Measurements from ENCODE around the gene GET4.
"Not testable (repeated sequence)": the region's sequence is repeated elsewhere in the genome, so short reads cannot be mapped to it uniquely, and the experiment has no call there.

The GET4 gene

DNA sequence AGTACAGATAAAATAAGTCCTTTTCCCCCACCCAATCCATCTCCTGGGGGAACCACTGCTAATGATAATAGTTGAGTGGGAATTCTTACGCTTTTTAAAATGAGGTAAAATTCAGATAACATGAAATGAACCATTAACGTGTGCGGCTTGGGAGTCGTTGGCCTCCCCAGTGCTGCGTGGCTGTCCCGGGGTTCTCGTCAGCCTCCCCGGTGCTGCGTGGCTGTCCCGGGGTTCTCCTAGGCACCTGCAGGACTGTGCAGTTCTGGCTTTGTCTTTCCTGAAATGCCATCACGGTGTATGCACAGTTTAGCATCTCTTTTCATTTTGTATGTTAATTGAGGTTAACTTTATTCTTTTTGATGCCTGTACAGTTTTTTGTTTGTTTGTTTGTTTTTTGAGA, 30.6 kb upstream of the GET4 start:
- no peak for DNase-seq

DNA sequence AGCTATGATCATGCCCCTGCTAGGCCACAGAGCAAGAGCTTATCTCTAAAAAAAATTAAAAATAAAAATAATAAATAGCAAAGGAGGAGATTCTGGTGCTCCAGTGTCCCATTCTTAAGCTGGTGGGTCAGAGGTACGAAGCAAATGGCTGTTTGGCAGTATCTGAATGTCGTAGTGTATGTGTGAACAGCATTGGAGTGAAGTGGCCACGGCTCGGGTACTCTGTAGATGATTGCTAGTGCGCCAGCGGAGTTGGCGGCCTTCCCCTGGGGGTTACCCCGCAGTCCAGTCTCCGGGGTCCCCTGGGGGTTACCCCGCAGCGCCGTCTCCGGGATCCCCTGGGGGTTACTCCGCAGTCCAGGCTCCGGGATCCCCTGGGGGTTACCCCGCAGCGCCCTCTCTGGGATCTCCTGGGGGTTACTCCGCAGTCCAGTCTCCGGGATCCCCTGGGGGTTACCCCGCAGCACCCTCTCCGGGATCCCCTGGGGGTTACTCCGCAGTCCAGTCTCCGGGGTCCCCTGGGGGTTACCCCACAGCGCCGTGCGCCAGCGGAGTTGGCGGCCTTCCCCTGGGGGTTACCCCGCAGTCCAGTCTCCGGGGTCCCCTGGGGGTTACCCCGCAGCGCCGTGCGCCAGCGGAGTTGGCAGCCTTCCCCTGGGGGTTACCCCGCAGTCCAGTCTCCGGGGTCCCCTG, 29.2 kb upstream of the GET4 start:
- not testable (repeated sequence) for DNase-seq

DNA sequence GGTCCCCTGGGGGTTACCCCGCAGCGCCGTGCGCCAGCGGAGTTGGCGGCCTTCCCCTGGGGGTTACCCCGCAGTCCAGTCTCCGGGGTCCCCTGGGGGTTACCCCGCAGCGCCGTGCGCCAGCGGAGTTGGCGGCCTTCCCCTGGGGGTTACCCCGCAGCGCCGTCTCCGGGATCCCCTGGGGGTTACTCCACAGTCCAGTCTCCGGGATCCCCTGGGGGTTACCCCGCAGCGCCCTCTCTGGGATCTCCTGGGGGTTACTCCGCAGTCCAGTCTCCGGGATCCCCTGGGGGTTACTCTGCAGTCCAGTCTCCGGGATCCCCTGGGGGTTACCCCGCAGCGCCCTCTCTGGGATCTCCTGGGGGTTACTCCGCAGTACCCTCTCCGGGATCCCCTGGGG, 28.6 kb upstream of the GET4 start:
- not testable (repeated sequence) for DNase-seq

DNA sequence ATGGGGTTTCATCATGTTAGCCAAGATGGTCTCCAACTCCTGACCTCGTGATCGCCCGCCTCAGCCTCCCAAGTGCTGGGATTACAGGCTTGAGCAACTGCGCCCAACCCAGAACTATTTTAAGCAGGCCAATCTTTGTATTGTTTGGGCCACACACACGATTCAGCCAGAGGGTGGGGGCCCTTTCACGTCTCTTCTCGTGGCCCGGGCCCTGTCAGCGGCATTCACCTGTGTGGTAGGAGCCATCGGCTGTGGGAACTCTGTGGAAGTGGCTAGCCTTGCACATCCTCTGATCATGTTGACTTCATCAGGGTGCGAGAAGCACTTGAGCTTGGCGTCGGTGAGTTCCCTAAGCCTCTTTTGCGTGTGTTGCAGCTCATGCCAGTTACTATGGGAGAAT, 27.2 kb upstream of the GET4 start:
- DNase-seq, result no peak

DNA sequence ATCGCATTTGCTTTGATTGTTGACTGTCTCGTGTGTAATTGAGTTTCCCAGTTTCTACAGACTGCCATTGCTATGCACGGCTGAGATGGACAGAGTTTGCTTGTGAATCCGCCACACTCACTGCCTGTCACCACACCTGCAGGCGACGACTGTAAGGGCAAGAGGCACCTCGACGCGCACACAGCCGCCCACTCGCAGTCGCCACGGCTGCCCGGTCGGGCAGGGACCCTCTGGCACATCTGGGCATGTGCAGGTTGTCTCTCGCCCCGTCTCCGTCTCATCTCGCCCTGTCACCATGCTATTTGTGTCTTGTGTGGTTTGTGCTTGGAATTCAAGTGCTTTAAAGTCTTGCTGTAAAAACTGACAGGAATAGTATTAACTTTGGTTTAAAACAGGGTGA, 26.6 kb upstream of the GET4 start:
- DNase-seq, result no peak

DNA sequence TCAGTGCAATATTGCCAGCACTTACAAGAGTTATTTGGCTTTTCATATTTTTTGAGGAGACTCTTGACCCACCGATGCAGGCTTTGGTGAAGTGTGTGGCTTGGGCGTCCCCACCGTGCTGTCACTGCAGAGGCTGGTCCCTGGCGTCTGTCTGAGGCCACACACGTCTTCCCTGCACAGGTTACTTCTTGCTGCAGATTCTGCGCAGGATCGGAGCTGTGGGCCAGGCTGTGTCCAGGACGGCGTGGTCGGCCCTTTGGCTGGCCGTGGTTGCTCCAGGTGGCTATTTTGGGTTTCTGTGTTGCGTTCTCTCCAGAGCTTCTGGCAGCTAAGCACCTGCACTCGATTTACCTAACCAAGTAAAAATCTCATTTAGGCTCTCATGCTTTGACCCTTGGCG, 25.1 kb upstream of the GET4 start:
- DNase-seq, result no peak

DNA sequence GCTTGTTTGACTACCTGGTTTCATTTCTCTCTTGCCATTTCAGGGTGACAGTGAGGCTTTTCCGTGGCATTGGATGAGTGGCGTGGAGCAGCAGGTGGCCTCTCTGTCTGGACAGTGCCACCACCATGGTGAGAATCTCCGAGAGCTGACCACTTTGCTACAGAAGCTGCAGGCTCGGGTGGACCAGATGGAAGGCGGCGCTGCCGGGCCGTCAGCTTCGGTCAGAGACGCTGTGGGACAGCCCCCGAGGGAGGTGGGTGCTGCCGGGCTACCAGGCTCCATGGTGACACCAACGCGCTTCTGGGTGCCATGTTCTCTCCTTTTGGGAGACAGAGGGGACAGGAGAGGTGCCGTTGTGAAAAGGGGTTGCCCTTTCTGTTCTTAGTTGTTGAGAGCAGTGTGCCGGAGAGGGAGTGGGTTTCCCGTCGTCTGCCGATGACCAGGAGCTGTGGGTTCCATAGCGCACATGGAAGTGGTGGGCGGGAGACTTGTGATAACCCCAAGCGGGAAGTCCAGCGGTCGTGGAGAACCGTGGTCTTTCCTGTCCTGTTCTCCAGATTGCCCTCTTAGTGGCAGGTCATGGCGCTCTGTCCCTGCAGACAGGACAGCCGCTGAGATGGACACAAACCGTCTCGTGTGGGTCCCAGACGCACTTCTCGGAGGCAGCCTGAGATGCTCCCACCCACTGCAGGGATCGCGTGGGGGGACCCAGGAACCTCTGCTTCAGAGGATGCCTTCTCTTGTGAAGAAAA, 22.8 kb upstream of the GET4 start:
- no peak for DNase-seq

DNA sequence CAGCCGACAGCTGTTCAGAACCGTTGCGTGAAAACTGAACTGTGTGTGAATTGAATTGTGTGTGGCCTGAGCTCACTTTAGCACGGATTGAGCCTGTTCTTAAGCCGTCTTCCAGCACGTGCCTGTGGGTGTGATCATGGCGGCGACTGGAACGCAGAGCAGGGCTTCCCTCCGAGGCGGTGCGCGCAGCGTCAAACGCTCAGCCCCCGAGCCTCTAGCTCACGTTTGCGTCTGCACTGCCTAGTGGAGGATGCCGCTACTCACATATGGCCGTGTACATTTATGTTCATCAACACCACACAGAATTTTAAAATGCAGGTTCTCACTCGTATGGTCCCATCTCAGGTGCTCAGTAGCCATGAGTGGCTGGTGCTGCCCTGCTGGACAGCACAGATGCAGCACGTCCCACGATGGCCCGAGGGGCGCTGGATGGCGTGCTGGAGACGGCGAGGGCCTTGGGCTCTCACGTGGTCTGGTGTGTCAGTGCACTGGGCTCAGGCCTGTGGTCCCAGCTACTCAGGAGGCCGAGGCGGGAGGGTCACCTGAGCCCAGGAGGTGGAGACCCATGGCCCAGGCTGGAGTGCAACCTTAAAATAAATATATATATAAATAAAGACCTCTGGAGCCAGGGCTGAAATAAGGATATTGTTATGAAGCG, 22.1 kb upstream of the GET4 start:
- DNase-seq, result no peak

DNA sequence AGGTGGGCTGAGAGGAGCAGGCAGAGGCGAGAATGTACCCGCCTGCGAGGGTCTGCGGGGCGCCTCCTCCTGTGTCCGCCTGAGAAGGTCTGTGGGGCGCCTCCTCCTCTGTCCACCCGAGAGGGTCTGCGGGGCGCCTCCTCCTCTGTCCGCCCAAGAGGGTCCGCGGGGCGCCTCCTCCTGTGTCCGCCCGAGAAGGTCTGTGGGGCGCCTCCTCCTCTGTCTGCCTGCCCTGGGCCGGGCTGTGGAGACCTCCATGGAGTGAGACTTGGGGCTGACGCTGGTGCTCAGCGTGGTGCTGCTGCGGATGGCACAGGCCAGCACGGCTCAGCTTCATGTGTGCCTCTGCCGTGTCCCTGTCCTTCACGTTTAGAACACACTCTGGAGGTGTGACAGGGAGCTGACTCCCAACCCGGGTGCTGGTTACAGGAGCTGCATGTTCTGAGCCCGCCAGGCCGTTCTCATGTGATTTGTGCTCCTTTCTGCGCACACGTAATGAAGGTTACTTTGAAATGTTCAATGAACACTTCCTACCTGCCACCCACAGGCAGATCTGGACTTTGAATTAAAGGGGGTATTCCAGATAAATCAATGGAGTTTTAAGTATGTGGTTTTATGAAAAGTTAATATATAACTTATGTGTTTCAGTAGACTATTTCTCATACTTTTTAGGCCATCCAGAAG, 20.5 kb upstream of the GET4 start:
- no peak for DNase-seq

DNA sequence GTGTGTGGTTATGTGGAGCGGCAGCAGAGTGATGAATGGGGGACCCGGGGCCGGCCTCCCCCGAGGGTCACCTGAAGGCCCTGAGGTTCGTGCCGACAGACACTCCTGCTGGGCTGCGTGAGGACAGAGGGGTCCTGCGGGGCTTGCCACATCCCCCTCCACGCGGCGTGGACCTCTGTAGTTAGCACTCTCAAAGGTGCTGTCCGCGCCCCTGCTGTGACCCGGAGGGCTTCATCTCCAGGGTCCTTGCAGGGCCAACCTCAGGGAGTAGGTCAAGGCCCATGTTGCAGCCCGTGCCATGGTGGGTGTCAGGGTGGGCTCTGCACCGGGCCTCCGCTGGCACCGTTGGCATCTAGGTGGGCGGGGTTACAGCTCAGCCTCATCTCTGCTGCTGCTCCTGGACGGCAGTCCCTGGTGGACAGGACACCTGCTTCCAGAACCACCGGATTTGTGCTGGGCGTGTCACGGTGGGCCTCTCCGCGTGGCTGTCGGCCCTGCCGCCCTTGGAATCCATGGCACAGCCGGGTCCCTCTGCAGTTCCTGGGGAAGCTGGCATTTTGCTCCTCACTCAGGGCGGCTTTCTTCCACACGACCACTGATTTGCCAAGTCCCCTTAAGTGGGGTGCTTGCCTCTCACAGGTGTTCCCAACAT, 19.8 kb upstream of the GET4 start:
- no peak for DNase-seq

DNA sequence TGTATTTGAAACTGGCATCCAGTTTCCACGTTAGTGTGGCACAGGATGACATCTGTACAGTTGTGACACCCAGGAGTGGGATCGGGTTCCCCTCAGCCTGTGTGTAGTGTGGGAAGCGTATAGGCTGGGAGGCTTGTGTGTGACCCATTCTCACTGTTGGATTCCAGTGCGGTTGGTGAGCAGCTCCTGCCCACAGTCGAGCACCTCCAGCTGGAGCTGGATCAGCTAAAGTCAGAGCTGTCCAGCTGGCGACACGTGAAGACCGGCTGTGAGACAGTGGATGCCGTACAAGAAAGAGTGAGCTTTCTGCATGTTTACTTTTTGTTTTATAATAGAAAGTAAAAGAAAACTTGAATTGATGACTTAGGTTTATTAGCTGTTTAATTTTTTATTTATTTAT, 18.7 kb upstream of the GET4 start:
- DNase-seq, result no peak

DNA sequence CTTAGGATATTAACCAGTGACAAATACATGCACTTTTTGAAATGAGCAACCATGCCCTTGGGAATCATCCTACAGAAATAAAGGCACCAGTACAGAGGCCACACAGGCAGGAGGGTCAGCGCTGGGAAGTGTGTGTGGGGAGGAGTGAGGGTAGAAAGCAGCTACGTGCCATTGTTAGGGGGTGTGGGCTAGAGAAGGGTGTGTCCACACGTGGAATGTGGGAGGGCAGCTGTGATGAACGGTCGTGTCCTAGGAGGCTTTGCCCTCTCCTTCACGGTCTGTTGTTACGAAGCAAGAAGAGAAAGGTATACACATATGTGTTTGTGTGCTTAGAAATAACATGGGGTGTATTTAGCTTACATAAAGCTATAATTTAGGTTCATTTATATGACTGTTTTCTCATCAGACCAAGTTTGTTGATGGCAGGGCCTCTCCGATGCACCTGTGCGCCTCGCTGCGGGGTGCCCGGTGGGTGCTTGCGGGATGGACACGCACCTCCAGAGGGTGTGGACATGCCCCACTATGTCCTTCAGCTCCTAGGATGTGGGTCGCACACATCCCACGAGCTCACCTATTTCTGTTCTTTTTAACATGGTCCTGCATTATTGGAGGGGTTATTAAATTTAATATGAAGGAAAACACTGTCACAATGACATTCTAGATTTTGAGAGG, 16.9 kb upstream of the GET4 start:
- no peak for DNase-seq

DNA sequence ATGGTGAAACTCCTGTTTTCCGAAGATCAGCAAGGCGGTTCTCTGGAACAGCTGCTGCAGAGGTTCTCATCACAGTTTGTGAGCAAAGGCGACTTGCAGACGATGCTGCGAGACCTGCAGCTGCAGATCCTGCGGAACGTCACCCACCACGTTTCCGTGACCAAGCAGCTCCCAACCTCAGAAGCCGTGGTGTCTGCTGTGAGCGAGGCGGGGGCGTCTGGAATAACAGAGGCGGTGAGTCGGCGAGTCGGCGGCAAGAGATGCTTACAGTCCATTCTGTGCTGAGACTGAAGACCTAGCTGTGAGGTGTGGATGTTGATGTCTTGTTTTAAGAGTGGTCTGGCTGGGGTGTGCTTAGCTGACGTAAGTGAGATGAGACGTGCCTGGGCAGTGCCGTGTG, 16.2 kb upstream of the GET4 start:
- DNase-seq, result no peak

DNA sequence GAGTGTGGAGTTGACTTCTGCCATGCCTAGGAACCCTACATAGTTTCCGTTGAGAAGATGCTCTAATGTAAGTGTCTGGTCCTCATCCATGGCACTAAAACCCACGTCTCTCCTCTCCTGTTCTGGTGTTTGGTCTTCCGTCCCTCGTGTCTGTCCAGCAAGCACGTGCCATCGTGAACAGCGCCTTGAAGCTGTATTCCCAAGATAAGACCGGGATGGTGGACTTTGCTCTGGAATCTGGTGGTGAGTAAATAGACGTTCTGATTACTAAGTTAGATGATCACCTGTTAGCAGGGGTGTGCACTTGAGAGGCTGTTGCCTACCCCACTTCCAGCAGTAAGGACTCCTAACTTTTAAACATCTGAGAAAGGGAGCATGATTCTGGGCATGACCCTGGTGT, 15.1 kb upstream of the GET4 start:
- DNase-seq, result no peak

DNA sequence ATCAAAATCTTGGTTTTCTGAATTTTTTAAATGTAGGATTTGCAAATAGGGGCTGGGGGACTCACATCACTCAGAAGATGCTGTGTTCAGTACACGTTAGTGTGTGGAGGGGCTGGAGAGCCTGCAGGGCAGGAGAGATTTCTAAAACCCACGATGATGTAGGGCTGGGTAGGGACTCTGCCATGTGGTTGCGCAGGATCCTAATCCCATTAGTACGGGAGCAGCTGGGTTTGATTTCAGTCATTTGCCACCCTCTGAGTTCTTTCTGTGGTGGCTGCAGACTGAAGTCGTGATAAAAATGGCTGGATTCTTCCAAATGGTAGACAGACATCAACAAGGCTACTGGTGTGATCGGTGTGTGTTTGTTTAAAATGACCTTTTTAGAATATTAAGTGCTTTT, 14.2 kb upstream of the GET4 start:
- no peak for DNase-seq

DNA sequence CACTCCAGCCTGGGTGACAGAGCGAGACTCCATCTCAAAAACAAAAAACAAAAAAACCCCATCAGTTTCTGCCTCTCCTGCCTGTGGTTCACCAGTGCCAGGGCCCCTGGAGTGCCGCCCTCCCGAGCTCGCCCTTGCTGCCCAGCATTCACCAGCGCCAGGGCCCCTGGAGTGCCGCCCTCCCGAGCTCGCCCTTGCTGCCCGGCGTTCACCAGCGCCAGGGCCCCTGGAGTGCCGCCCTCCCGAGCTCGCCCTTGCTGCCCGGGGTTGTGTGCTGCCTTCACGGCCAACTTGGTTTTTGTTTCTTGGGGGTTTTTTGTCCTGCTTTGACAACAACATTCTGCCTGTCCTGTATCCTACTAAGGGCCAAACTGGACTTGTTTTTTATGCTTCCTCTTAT, 13.2 kb upstream of the GET4 start:
- no peak for DNase-seq

DNA sequence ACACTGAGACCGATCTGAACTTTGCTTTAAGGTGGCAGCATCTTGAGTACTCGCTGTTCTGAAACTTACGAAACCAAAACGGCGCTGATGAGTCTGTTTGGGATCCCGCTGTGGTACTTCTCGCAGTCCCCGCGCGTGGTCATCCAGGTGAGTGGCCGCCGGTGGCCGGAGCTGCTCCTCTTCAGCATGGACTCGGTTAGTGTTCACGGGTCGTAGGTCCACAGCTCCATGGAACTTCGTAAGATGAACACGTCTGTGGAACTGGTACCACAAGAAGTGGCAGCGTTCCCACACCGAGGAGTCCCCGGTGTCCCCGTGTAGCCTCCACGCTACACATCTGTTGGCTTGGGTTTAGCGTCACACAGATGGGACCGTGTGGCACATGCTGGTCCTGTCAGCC, 10.4 kb upstream of the GET4 start:
- DNase-seq, result no peak

DNA sequence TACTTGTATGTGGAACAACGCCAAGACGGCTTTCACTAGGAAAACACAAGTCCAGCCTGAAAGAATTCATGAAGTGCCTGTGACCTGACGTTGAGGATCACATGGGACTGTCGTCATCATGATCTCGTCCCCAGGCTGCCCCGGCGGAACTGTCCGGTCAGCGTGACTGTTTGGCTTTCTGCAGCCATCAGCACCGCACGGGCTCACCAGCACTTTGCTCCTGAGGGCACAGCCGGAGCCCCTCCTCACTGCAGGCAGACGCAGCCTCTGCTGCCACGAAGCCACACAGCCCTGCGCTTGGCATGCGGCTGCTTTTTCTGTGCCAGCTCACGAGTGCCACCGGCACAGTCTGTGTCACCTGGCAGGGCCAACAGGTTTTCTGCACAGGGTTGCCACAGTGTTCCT, 9.4 kb upstream of the GET4 start:
- DNase-seq, result no peak

DNA sequence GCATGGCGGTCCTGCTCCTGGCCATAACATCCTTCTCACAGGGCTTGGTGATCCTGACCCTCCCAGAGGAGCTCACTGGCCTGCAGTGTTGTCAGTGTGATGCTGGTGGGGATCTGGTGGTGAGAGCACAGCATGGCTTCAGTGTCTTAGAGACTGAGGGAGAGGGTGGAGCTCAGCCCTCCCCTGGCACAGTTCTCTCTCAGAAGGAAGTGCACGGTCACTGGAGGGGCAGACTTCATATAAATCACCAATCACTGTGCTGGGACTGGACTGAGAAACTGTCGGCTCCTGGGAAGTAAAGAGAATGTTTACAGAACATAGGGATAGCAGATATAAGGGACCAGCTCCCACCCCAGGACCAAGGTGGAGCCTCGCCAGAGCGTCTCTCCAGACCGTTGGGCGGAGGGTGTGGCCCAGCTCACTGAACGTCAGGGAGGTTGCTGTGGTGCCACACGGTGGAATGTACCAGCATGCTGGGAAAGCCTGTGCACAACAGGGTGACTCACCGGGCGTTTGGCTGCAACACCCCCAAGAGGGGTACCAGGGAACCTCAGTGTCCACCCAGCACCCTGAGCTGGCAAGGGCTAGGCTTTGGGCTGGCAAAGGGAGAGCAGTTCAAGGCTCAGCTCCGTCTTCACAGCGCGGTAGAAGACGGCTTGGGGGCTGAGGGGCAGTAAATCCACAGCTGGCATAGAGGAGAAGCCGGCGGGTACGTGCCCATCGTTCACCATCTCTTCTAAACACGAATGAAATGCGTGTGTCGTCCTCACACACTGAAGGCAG, 8.8 kb upstream of the GET4 start:
- DNase-seq, result no peak

DNA sequence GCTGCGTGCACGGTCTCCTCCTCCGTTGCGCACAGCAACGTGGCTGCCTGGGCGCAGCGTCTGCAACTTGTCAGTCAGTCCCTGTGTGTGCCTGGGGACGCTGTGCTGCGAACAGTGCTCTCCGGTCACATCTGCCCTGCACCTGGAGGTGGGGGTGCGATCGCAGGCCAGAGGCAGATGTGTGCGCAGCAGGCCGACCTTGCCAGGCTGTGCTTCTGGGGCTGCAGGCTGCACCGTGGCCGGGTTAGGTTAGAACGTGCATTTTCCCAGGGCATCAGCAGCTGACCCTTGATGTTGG, 8.2 kb upstream of the GET4 start:
- DNase-seq, result no peak

DNA sequence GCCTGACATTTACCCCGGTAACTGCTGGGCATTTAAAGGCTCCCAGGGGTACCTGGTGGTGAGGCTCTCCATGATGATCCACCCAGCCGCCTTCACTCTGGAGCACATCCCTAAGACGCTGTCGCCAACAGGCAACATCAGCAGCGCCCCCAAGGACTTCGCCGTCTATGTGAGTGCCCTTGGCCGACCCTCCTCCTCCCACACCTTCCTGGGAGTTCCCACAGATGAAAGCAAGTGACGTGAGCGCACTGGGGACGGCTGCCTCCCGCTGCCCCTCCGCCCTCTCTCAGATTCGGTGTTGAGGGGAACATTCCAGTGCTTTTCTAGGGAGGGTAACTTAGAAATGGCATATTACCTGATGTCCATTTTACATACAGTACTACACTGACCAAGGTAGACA, 7.0 kb upstream of the GET4 start:
- DNase-seq, result no peak

DNA sequence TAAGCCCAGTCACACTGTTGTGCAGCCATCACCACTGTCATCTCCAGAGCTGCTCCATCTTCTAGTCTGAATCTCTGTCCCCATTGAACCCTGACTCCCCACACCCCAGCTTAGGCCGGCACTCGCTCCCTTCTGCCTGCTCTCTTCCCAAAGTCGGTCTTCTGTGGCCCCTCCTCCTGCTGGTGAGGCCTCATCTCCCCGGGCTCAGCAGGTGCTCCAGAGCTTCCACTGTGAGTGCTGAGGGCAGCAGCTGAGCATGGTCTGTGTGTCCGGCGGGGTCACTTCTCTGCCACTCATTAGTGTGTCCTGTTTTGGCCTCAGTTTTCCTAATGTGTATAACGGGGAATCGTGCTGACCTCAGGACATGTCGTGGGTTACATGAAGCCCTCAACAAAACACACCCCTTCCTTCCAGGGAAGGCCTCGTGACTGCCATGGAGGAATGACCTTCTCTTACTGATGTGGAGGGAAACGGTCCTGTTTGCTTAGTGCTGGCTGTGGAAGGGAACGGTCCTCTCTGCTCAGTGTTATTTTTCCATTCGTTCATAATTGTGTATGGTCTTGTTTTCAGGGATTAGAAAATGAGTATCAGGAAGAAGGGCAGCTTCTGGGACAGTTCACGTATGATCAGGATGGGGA, 4.3 kb upstream of the GET4 start:
- no peak for DNase-seq

All from stimulated activated CD8-positive, alpha-beta memory T cell treated with anti-CD3 and anti-CD28 coated beads, Interleukin-4, amount 100 ng/mL, for 48 hours (primary cell).